ENCODE results near the gene CBFA2T2.
"Not testable (repeated sequence)": the region's sequence is repeated elsewhere in the genome, so short reads cannot be mapped to it uniquely, and the experiment has no call there.

The CBFA2T2 gene

GRCh38 chr20:33624399-33624798 is 134.5 kb downstream of the CBFA2T2 start:
- DNase-seq (ENCODE audit: low spot score), result no peak
- TF ChIP-seq CTCF (IDR thresholded peaks at IDR 0.05; ENCODE audit: extremely low read depth, missing control alignments), result no peak

GRCh38 chr20:33626190-33626589 is 136.3 kb downstream of the CBFA2T2 start:
- DNase-seq (ENCODE audit: low spot score), result no peak
- TF ChIP-seq CTCF (IDR thresholded peaks at IDR 0.05; ENCODE audit: extremely low read depth, missing control alignments), result no peak

GRCh38 chr20:33627577-33628216 is 137.8 kb downstream of the CBFA2T2 start:
- no peak for TF ChIP-seq CTCF (IDR thresholded peaks at IDR 0.05; ENCODE audit: extremely low read depth, missing control alignments)
- no peak for DNase-seq (ENCODE audit: low spot score)

GRCh38 chr20:33629533-33629932 is 139.6 kb downstream of the CBFA2T2 start:
- no peak for DNase-seq (ENCODE audit: low spot score)
- no peak for TF ChIP-seq CTCF (IDR thresholded peaks at IDR 0.05; ENCODE audit: extremely low read depth, missing control alignments)

- no peak for TF ChIP-seq CTCF (IDR thresholded peaks at IDR 0.05; ENCODE audit: extremely low read depth, missing control alignments)
- no peak for DNase-seq (ENCODE audit: low spot score)
These were observed 140.1 kb downstream of the CBFA2T2 start for GRCh38 chr20:33629979-33630378.

- no peak for DNase-seq (ENCODE audit: low spot score)
These were observed 140.6 kb downstream of the CBFA2T2 start for GRCh38 chr20:33630507-33630906.

GRCh38 chr20:33631910-33632309 is 142.0 kb downstream of the CBFA2T2 start:
- not testable (repeated sequence) for DNase-seq (ENCODE audit: low spot score)

More at GRCh38 chr20:33630507-33630906, 140.6 kb downstream of the CBFA2T2 start:
- TF ChIP-seq CTCF (IDR thresholded peaks at IDR 0.05; ENCODE audit: extremely low read depth, missing control alignments), result no peak

GRCh38 chr20:33635341-33635740 is 145.4 kb downstream of the CBFA2T2 start:
- no peak for DNase-seq (ENCODE audit: low spot score)
- no peak for TF ChIP-seq CTCF (IDR thresholded peaks at IDR 0.05; ENCODE audit: extremely low read depth, missing control alignments)

All from GM20000 (cell line).